GM21381 (cell line): ENCODE results near the gene TSTD1.
"Not testable (repeated sequence)": the region's sequence is repeated elsewhere in the genome, so short reads cannot be mapped to it uniquely, and the experiment has no call there.

ENCODE experiments used
- ATAC-seq: cut with Tn5 transposase; IDR thresholded peaks from one replicate; pipeline ENCODE4 v1.9.1; 2021; ENCODE audit warnings: mild to moderate bottlenecking, moderate library complexity; ENCODE audit not compliant: unreplicated experiment

TSTD1 gene

DNA sequence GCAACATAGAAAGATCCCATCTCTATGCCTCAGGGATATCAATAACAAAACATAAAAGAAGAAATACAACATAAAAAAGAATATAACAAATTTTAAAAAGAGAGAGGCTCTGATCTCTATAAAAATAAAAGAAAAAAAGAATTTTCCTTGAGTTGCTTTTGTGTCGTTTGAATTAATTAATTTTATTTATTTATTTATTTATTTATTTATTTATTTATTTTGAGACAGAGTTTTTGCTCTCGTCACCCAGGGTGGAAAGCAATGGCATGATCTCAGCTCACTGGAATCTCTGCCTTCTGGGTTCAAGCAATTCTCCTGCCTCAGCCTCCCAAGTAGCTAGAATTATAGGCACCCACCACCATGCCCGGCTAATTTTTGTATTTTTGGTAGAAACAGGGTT lies 26.3 kb downstream of the TSTD1 start:
- ATAC-seq: no peak

GRCh38 chr1:161009602-161010211 lies 29.1 kb downstream of the TSTD1 start:
- ATAC-seq: no peak

- no peak for ATAC-seq
These were observed 29.8 kb downstream of the TSTD1 start for GRCh38 chr1:161008869-161009510.

GRCh38 chr1:161007369-161007768 lies 31.4 kb downstream of the TSTD1 start:
- ATAC-seq: no peak

GRCh38 chr1:161006563-161006962 lies 32.2 kb downstream of the TSTD1 start:
- ATAC-seq: no peak

DNA sequence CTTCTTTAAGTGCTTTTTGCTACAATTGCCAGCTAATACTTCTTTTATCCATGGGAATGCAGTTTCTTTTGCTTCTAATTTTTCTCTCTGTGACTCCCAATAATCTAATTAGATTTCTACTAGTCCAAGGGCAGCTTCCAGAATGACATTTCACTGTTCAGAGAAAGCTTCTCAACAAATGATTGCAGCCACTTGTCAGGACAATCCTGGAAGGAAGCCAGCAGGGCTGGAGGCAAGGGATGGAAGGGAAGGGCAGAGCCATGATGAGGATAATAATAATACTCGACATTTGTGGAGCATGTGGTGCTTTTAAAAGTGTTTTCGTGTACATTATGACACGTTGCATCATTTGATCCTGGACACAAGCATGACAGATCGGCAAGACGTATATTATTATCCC lies 37.2 kb downstream of the TSTD1 start:
- ATAC-seq: no peak

- no peak for ATAC-seq
These were observed 37.9 kb downstream of the TSTD1 start for GRCh38 chr1:161000736-161001480.

- ATAC-seq: no peak
These were observed 39.4 kb downstream of the TSTD1 start for GRCh38 chr1:160999376-160999775.

GRCh38 chr1:160997323-160998038 lies 41.3 kb downstream of the TSTD1 start:
- ATAC-seq: no peak

GRCh38 chr1:160996178-160996577 lies 42.6 kb downstream of the TSTD1 start:
- no peak for ATAC-seq

- ATAC-seq: no peak
These were observed 45.1 kb downstream of the TSTD1 start for GRCh38 chr1:160993544-160994193.

DNA sequence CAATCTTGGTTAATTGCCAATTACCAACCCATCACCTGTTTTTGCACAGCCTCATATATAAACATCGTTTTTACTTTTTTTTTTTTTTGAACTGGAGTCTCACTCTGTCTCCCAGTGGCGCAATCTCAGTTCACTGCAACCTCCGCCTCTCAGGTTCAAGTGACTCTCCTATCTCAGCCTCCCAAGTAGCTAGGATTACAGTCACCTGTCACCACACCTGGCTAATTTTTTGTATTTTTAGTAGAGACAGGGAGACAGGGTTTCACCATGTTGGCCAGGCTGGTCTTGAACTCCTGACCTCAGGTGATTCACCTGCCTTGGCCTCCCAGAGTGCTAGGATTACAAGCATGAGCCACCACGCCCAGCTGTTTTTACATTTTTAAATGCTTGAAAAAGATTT lies 46.7 kb downstream of the TSTD1 start:
- ATAC-seq: not testable (repeated sequence)
